Coronary artery (tissue), 2 donors: Measurements from ENCODE around the gene ERMP1.
"Not testable (repeated sequence)": the region's sequence is repeated elsewhere in the genome, so short reads cannot be mapped to it uniquely, and the experiment has no call there.

ENCODE experiments used
- DNase-seq: peaks from one replicate; pipeline ENCODE4 v3.0.0-alpha.2; 2017; ENCODE audit warnings: low spot score
- H3K27ac ChIP-seq, 2 donors: fragments of 200-600 bp; sonication (generic); one replicate each; pipeline ENCODE4 v1.5.1; 2016 to 2019
- H3K4me3 ChIP-seq: fragments of 200-600 bp; sonication (generic); 2 replicates; pipeline ENCODE4 v1.5.1; 2016; ENCODE audit warnings: mild to moderate bottlenecking, moderate library complexity
- CTCF ChIP-seq: fragments of 200-600 bp; sonication (generic); IDR thresholded peaks from one replicate; pipeline ENCODE4 v1.5.1; 2019; ENCODE audit warnings: antibody characterized with exemption

Gene ERMP1

DNA sequence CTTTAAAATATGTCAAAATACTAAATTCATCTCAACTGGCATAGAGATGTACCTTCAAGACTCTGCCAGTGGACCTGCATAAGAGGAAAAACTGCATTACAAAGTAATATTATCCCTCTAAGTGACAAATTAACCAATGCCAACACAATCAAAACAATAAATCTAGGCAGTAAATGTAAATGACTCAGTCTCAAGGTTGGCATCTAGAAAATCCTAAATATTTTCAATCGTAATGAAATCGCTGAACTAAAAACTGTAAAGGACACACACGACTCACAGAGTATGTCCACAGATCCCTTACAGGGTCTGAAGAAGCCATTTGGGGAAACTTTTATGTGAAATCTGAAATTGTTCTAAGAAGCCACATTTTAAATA lies 31.2 kb downstream of the ERMP1 start:
- no peak for TF ChIP-seq CTCF
- no peak for DNase-seq
- no peak overlapping the region for H3K4me3 ChIP-seq
- H3K27ac ChIP-seq = no peak overlapping the region

DNA sequence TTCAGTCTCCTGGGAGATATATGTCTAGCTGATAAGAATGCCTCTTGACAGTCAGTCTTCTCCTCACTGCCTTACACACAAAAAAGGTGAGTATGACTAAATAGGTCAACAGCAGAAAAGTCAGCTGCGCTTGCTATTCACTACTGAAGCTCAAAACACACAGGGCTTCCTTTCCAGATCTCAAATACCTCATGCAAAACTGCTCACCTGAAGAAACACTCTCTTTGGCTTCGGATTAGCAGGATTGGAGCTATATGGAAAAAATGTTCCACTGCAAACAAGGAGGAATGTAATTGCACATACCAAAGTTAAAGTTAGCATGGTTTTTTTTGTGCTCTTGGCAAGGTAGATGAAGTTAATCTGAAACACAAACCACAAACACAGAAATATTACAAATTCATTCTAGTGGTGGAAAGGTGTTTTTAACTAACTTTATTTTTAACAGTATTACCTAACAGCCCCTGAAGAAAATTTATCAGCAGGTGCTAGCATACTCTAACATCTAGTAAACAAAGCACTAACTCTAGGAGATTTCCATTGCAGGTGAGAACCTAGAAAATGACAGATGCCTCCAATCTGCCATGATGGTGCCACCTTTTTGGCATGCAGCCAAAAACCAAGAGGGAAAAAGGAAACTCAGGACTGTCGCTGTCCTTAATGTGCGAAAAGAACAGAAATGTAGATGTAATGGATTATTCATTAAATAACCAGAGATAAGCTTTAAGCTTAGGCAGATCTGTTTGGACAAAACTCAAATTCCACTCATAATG lies 31.8 kb downstream of the ERMP1 start:
- H3K4me3 ChIP-seq = no peak overlapping the region
- no peak for TF ChIP-seq CTCF
- no peak overlapping the region for H3K27ac ChIP-seq
- no peak for DNase-seq

DNA sequence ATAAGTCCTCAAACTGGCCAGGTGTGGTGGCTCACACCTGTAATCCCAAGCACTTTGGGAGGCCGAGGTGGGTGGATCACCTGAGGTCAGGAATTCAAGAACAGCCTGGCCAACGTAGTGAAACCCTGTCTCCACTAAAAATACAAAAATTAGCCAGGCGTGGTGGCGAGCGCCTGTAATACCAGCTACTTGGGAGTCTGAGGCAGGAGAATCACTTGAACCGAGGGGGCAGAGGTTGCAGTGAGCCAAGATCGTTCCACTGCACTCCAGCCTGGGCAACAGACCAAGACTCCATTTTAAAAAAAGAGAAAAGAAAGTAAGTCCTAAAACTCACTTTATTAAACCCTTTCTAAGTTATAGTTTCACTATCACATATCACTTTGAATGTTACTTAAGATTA lies 32.5 kb downstream of the ERMP1 start:
- DNase-seq, H3K27ac ChIP-seq: not testable (repeated sequence)

GRCh38 chr9:5799314-5799713 lies 33.6 kb downstream of the ERMP1 start:
- Histone ChIP-seq H3K27ac (no peak overlapping the region), H3K4me3 (peak overlapping the region; percentile 54)
- DNase-seq = no peak
- TF ChIP-seq CTCF = peak; percentile 28

More for the DNA sequence above, 32.5 kb downstream of the ERMP1 start:
- H3K4me3 ChIP-seq = not testable (repeated sequence)

GRCh38 chr9:5798581-5798980 lies 34.3 kb downstream of the ERMP1 start:
- no peak overlapping the region for H3K27ac ChIP-seq
- no peak for TF ChIP-seq CTCF
- DNase-seq = no peak
- H3K4me3 ChIP-seq = no peak overlapping the region

GRCh38 chr9:5796298-5796697 lies 36.6 kb downstream of the ERMP1 start:
- DNase-seq = no peak
- no peak for TF ChIP-seq CTCF
- no peak overlapping the region for H3K27ac ChIP-seq
- H3K4me3 ChIP-seq = no peak overlapping the region

- no peak overlapping the region for H3K4me3 ChIP-seq
- DNase-seq = no peak
- TF ChIP-seq CTCF = no peak
- no peak overlapping the region for H3K27ac ChIP-seq
Measured at GRCh38 chr9:5793812-5794211, 39.1 kb downstream of the ERMP1 start.
